AG04450 (cell line): ENCODE measurements around the gene ANKS4B. TPM values are rescaled to one million over a fixed set of nuclear protein-coding genes. Genes with fewer than 3 reads are reported as not detected.

ENCODE experiments used
- CTCF ChIA-PET: fragments of 300-600, 350-600 bp; formaldehyde crosslinking; extraction: SDS; loops from one replicate; lab custom pipeline; 2022; ENCODE audit warnings: antibody characterized with exemption, inconsistent platforms; lab: Charles Lee
- POLR2A ChIA-PET: fragments of 350-600 bp; formaldehyde crosslinking; extraction: SDS; loops from one replicate; lab custom pipeline; 2021; ENCODE audit warnings: antibody characterized with exemption, inconsistent platforms; lab: Yijun Ruan, JAX
- DNase-seq: peaks from one replicate; pipeline ENCODE4 v3.0.0-alpha.2; 2011; ENCODE audit warnings: low read depth, low spot score
- H3K27ac ChIP-seq: one replicate; pipeline ENCODE4 v1.5.1; 2012; ENCODE audit warnings: low read depth, low read length, control low read depth
- H3K27me3 ChIP-seq: one replicate; pipeline ENCODE4 v1.6.0; 2012; ENCODE audit warnings: low read length; ENCODE audit not compliant: control insufficient read depth, insufficient read depth
- H3K4me3 ChIP-seq: 2 replicates; pipeline ENCODE4 v1.5.1; 2011; ENCODE audit warnings: mild to moderate bottlenecking, low read depth, low read length, control low read depth
- H3K9me3 ChIP-seq: 2 replicates; pipeline ENCODE4 v1.5.1; 2012; ENCODE audit warnings: low read length; ENCODE audit not compliant: control insufficient read depth, insufficient read depth
- CTCF ChIP-seq: IDR thresholded peaks from 2 replicates; pipeline ENCODE4 v1.5.1; 2011; ENCODE audit warnings: low read depth, low read length, control low read depth, inconsistent platforms
- polyA plus RNA-seq: library from polyadenylated mRNA; depleted of rRNA; stranded (reverse); fragments of >200 nt; gene quantifications from 2 replicates; pipeline ENCODE4 v1.2.3, GENCODE V29; 2011

The ANKS4B gene
- polyA plus RNA-seq, 1 experiment: 0.01 TPM

DNA sequence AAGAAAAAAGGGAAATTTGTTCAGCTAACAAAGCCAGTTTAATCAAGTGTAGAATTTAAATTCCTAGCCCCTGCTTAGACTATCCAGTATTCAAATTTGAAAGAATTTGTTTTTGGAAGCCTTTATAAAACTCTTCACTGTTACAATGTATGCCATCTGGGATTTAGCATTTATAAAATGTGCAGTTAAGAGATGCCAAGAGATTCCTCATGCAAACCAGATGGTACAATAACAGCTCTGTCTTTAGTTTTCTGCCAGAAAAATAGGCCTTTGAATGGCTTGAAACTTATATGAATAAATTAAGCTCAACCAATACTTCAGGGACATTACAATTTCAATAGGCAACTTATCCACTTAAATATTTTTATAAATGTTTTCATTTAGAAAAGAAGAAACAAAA, 6.8 kb upstream of the ANKS4B start:
- no peak for TF ChIP-seq CTCF
- DNase-seq: no peak
- CTCF ChIA-PET: no interaction called here
- POLR2A ChIA-PET: no interaction called here
- H3K27ac ChIP-seq: no peak overlapping the region
- H3K9me3 ChIP-seq: no peaks in the 10 kb centered on the region
- H3K4me3 ChIP-seq: no peak overlapping the region
- H3K27me3 ChIP-seq: peaks cover 29% of the 10 kb centered on the region

GRCh38 chr16:21227866-21228265, 5.6 kb upstream of the ANKS4B start:
- Histone ChIP-seq H3K4me3 (no peak overlapping the region), H3K27me3 (peaks cover 26% of the 10 kb centered on the region), H3K9me3 (no peaks in the 10 kb centered on the region), H3K27ac (no peak overlapping the region)
- TF ChIP-seq CTCF: no peak
- CTCF ChIA-PET: no interaction called here
- no peak for DNase-seq
- POLR2A ChIA-PET: no interaction called here

DNA sequence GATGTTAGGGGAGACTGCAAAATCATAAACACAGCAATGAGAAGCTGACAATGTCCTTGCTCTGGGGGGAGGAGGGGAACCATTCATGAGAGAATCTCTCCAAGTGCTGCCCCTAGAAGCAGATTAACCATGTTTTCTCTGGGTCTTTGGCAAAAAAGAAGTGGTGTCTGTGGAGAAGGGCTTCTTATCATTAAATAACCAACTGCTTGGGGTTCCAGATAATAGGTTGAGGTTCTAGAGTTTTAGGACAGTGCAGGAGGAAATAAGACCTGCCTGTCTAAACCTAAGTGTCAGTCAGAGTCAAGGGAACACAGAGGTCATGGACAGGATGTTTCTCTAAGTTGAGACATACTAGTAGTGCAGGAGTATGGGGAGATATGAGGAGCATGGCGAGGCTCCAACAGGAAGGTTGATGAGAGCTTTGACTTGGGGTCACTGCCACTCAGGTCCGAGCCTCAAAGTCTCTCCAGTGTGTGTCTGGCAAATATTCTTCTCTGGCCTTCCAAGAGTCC, 5.1 kb upstream of the ANKS4B start:
- no peak for TF ChIP-seq CTCF
- ChIA-PET POLR2A (no interaction called here), CTCF (no interaction called here)
- DNase-seq: no peak
- Histone ChIP-seq H3K27me3 (peaks cover 25% of the 10 kb centered on the region), H3K9me3 (no peaks in the 10 kb centered on the region), H3K27ac (no peak overlapping the region), H3K4me3 (no peak overlapping the region)

GRCh38 chr16:21233045-21233520, 416 bp upstream of the ANKS4B start:
- Histone ChIP-seq H3K9me3 (no peaks in the 10 kb centered on the region), H3K27ac (no peak overlapping the region), H3K4me3 (no peak overlapping the region), H3K27me3 (peaks cover 17% of the 10 kb centered on the region)
- no peak for TF ChIP-seq CTCF
- no peak for DNase-seq
- CTCF ChIA-PET: no interaction called here
- POLR2A ChIA-PET: no interaction called here

DNA sequence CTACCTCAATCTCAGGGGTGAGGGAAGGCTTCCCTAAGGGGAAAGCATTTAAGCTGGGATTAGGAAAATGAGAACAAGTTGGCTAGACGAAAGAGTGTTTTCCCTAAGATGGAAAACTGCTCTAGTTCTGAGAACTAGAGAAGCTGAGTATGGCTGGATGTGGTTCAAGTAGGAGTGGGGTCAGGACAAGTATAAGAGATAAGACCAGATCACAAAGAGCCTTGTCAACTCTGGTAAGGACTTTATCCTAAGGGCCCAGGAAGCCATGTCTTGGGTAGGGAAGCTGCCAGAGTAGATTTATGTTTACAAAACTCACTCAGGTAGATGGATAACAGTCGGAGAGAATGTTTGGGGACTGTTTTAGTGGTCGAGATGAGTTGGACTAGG, 1.7 kb downstream of the ANKS4B start:
- TF ChIP-seq CTCF: no peak
- H3K9me3 ChIP-seq: no peaks in the 10 kb centered on the region
- ChIA-PET CTCF (no interaction called here), POLR2A (no interaction called here)
- no peak overlapping the region for H3K4me3 ChIP-seq
- H3K27me3 ChIP-seq: peaks cover 9% of the 10 kb centered on the region
- no peak for DNase-seq
- H3K27ac ChIP-seq: no peak overlapping the region
